ENCODE data around the gene ATP6V1G3. TPM values are rescaled to one million over a fixed set of nuclear protein-coding genes. Genes with fewer than 3 reads are reported as not detected.

The ATP6V1G3 gene
- total RNA-seq, 2 donors from 2014 or later = not detected

- Histone ChIP-seq H3K27ac (no peak overlapping the region), H3K4me3 (no peak overlapping the region), H3K4me1 (no peaks in the 10 kb centered on the region), H3K9me3 (no peaks in the 10 kb centered on the region), H3K36me3 (replicated peaks in 1 of 2; ENCODE audit: insufficient read depth in 1 of 2, low read depth in 2 of 2) (no peaks in the 10 kb centered on the region), H3K27me3 (no peaks in the 10 kb centered on the region)
- intact Hi-C loops (cut with DNase I) = no loop called here
- WGBS, 2 donors = 82 to 83% methylated on average over 1 of the region's 1 CpG
- DNase-seq = no peak
- no peak for ATAC-seq
- TF ChIP-seq CTCF (IDR thresholded peaks at IDR 0.05) (no peak), POLR2A (IDR thresholded peaks at IDR 0.05) (no peak)
These were observed 41.6 kb downstream of the ATP6V1G3 start for GRCh38 chr1:198498881-198499280.

- no peak for ATAC-seq
- intact Hi-C loops (cut with DNase I) = no loop called here
- WGBS, 2 donors = 68 to 70% methylated on average over 1 of the region's 1 CpG
- no peak for TF ChIP-seq POLR2A (IDR thresholded peaks at IDR 0.05)
- Histone ChIP-seq H3K36me3 (replicated peaks in 1 of 2; ENCODE audit: insufficient read depth in 1 of 2, low read depth in 2 of 2) (no peaks in the 10 kb centered on the region), H3K27ac (no peak overlapping the region), H3K27me3 (no peaks in the 10 kb centered on the region), H3K9me3 (no peaks in the 10 kb centered on the region), H3K4me1 (no peaks in the 10 kb centered on the region), H3K4me3 (no peak overlapping the region)
- no peak for DNase-seq
These were observed 42.4 kb downstream of the ATP6V1G3 start for GRCh38 chr1:198498103-198498385.

GRCh38 chr1:198497326-198498102, 43.0 kb downstream of the ATP6V1G3 start:
- Histone ChIP-seq H3K27me3 (no peaks in the 10 kb centered on the region), H3K27ac (no peak overlapping the region), H3K9me3 (no peaks in the 10 kb centered on the region), H3K4me3 (no peak overlapping the region), H3K4me1 (no peaks in the 10 kb centered on the region), H3K36me3 (replicated peaks in 1 of 2; ENCODE audit: insufficient read depth in 1 of 2, low read depth in 2 of 2) (no peaks in the 10 kb centered on the region)
- whole genome bisulfite sequencing, 2 donors = 61 to 89% methylated on average over 3 of the region's 3 CpGs
- DNase-seq (peak in 1 of 4 donors; percentile 19), ATAC-seq (no peak)
- TF ChIP-seq CTCF (IDR thresholded peaks at IDR 0.05) (no peak), POLR2A (IDR thresholded peaks at IDR 0.05) (no peak)
- intact Hi-C loops (cut with DNase I) = no loop called here

- Histone ChIP-seq H3K36me3 (replicated peaks in 1 of 2; ENCODE audit: insufficient read depth in 1 of 2, low read depth in 2 of 2) (no peaks in the 10 kb centered on the region), H3K27ac (no peak overlapping the region), H3K4me1 (no peaks in the 10 kb centered on the region), H3K27me3 (no peaks in the 10 kb centered on the region), H3K4me3 (no peak overlapping the region), H3K9me3 (no peaks in the 10 kb centered on the region)
- DNase-seq (no peak), ATAC-seq (no peak)
- 85 to 88% methylated on average over 6 of the region's 6 CpGs for WGBS, 2 donors
- intact Hi-C loops (cut with DNase I) = no loop called here
- TF ChIP-seq CTCF (IDR thresholded peaks at IDR 0.05) = no peak
These were observed 44.0 kb downstream of the ATP6V1G3 start for GRCh38 chr1:198496216-198497143.

DNA sequence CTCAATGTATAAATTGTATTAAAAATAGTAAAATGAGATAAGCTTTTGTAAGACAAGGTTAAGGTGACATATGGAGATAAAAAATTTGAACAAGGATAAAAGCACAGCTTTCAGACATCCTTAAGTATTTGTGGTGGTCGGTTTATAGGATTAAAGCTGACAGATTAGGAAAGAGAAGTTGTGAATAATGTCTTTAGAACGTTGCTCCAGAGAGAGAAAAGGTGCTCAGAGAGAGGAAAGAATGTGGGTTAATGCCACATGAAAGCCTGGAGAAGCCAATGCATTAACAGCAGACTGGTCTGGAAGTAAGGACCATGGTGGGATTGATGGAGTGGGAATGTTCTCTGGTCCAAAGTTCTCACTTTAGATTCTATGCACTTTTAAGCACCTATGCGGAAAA, 44.8 kb downstream of the ATP6V1G3 start:
- H3K9me3 ChIP-seq = no peaks in the 10 kb centered on the region
- intact Hi-C loops (cut with DNase I) = no loop called here
- no peaks in the 10 kb centered on the region for H3K36me3 ChIP-seq (replicated peaks in 1 of 2; ENCODE audit: insufficient read depth in 1 of 2, low read depth in 2 of 2)
- no peak for DNase-seq
- no peak overlapping the region for H3K4me3 ChIP-seq
- H3K27me3 ChIP-seq = no peaks in the 10 kb centered on the region
- no peak for TF ChIP-seq CTCF (IDR thresholded peaks at IDR 0.05)
- TF ChIP-seq POLR2A (IDR thresholded peaks at IDR 0.05) = no peak
- H3K4me1 ChIP-seq = no peaks in the 10 kb centered on the region
- no peak for ATAC-seq
- no peak overlapping the region for H3K27ac ChIP-seq
- 49 to 56% methylated on average over 3 of the region's 3 CpGs for WGBS, 2 donors

Data from body of pancreas (tissue), 4 donors.